Measurements from ENCODE around the gene DDIAS.

- TF ChIP-seq CTCF (IDR thresholded peaks at IDR 0.05) (no peak), POLR2A (IDR thresholded peaks at IDR 0.05) (no peak)
These were observed 29.9 kb upstream of the DDIAS start for GRCh38 chr11:82871646-82872045.
